HepG2 (cell line): ENCODE results near the gene TOM1L1. TPM values are rescaled to one million over a fixed set of nuclear protein-coding genes. Genes with fewer than 3 reads are reported as not detected.
A peak's percentile ranks its signal among the peaks of the same experiment; 100 is the strongest.

ENCODE experiments used
- AKAP8 ChIP-seq: sonication (generic); formaldehyde crosslinking; IDR thresholded peaks from 2 replicates; pipeline ENCODE4 v1.5.1; 2020; ENCODE audit warnings: mild to moderate bottlenecking, missing genetic modification reagents
- BRD4 ChIP-seq: sonication (generic); formaldehyde crosslinking; IDR thresholded peaks from 2 replicates; pipeline ENCODE4 v1.4.0; 2020; ENCODE audit warnings: missing genetic modification reagents
- CBX2 ChIP-seq, 2 experiments: fragments of 200-600 bp in 1 of 2; sonication (generic); formaldehyde crosslinking in 1 of 2; IDR thresholded peaks; 2 replicates each; pipeline versions ENCODE4 v1.7.0 to v1.8.1; 2018 to 2022; ENCODE audit warnings: low read depth in 2 of 2, low read length in 1 of 2, mild to moderate bottlenecking in 1 of 2, missing genetic modification reagents in 1 of 2
- CEBPG ChIP-seq: IDR thresholded peaks from 2 replicates; pipeline ENCODE4 v1.6.1; 2016
- CHD2 ChIP-seq: IDR thresholded peaks from 2 replicates; pipeline ENCODE4 v1.6.1; 2011; ENCODE audit warnings: low read depth, low read length, improper control_type of control experiment
- DRAP1 ChIP-seq: IDR thresholded peaks from 2 replicates; pipeline ENCODE4 v1.6.1; 2016; ENCODE audit warnings: missing genetic modification reagents, missing compliant biosample characterization
- ELF1 ChIP-seq: sonication (generic); formaldehyde crosslinking; IDR thresholded peaks from 2 replicates; pipeline ENCODE4 v1.4.0; 2020; ENCODE audit warnings: missing genetic modification reagents
- ELF3 ChIP-seq: IDR thresholded peaks from 2 replicates; pipeline ENCODE4 v1.6.1; 2016; ENCODE audit warnings: missing genetic modification reagents, missing compliant biosample characterization
- FIP1L1 ChIP-seq: fragments of 200-400 bp; formaldehyde crosslinking; IDR thresholded peaks from 2 replicates; pipeline ENCODE4 v1.6.1; 2018; ENCODE audit warnings: low read depth, mild to moderate bottlenecking, low read length, moderate library complexity, borderline replicate concordance; ENCODE audit not compliant: insufficient read depth
- HINFP ChIP-seq: sonication (generic); formaldehyde crosslinking; IDR thresholded peaks from 2 replicates; pipeline ENCODE4 v1.4.0; 2020; ENCODE audit warnings: low read depth, mild to moderate bottlenecking, missing genetic modification reagents
- HNRNPUL1 ChIP-seq: fragments of 200-400 bp; formaldehyde crosslinking; IDR thresholded peaks from 2 replicates; pipeline ENCODE4 v1.6.1; 2017; ENCODE audit warnings: low read depth, mild to moderate bottlenecking, low read length, moderate library complexity
- KAT2B ChIP-seq: fragments of 150-350 bp; IDR thresholded peaks from 2 replicates; pipeline ENCODE4 v1.6.1; 2014; ENCODE audit warnings: low read depth, low read length, borderline replicate concordance
- MAX ChIP-seq: IDR thresholded peaks from 2 replicates; pipeline ENCODE4 v1.6.1; 2012; ENCODE audit warnings: inconsistent platforms
- MEIS2 ChIP-seq: sonication (generic); formaldehyde crosslinking; IDR thresholded peaks from 2 replicates; pipeline ENCODE4 v1.9.0; 2021; ENCODE audit warnings: mild to moderate bottlenecking, missing genetic modification reagents
- MXI1 ChIP-seq: IDR thresholded peaks from 3 replicates; pipeline ENCODE4 v1.6.1; 2012; ENCODE audit warnings: low read depth, low read length, inconsistent platforms, borderline replicate concordance
- NBN ChIP-seq: fragments of 450-650 bp; conservative IDR thresholded peaks from 2 replicates; pipeline ENCODE4 v1.6.1; 2017
- NCOR1 ChIP-seq: fragments of 200-600 bp; sonication (generic); IDR thresholded peaks from 2 replicates; pipeline ENCODE4 v1.7.0; 2017; ENCODE audit warnings: antibody characterized with exemption, low read length, borderline replicate concordance
- RORA ChIP-seq: sonication (generic); formaldehyde crosslinking; IDR thresholded peaks from 2 replicates; pipeline ENCODE4 v1.5.0; 2020; ENCODE audit warnings: mild to moderate bottlenecking, missing genetic modification reagents, moderate library complexity
- SCMH1 ChIP-seq: sonication (generic); formaldehyde crosslinking; IDR thresholded peaks from 2 replicates; pipeline ENCODE4 v1.9.0; 2021; ENCODE audit warnings: missing genetic modification reagents, mild to moderate bottlenecking, borderline replicate concordance
- SRSF9 ChIP-seq: fragments of 200-400 bp; formaldehyde crosslinking; IDR thresholded peaks from 2 replicates; pipeline ENCODE4 v1.6.1; 2018; ENCODE audit warnings: borderline replicate concordance, mild to moderate bottlenecking, low read depth, low read length; ENCODE audit not compliant: insufficient read depth, poor library complexity, severe bottlenecking
- STAT6 ChIP-seq: sonication (generic); formaldehyde crosslinking; IDR thresholded peaks from 2 replicates; pipeline ENCODE4 v1.4.0; 2020; ENCODE audit warnings: missing genetic modification reagents, mild to moderate bottlenecking, borderline replicate concordance
- TMF1 ChIP-seq: sonication (generic); formaldehyde crosslinking; IDR thresholded peaks from 2 replicates; pipeline ENCODE4 v1.8.1; 2022; ENCODE audit warnings: low read depth, missing genetic modification reagents
- ZNF234 ChIP-seq: sonication (generic); formaldehyde crosslinking; conservative IDR thresholded peaks from 2 replicates; pipeline ENCODE4 v1.5.1; 2020; ENCODE audit warnings: mild to moderate bottlenecking, missing genetic modification reagents
- ZNF354B ChIP-seq: sonication (generic); formaldehyde crosslinking; IDR thresholded peaks from 2 replicates; pipeline ENCODE4 v1.8.0; 2022; ENCODE audit warnings: mild to moderate bottlenecking, missing genetic modification reagents
- ZNF460 ChIP-seq: sonication (generic); formaldehyde crosslinking; IDR thresholded peaks from 2 replicates; pipeline ENCODE4 v1.5.1; 2020; ENCODE audit warnings: missing genetic modification reagents, mild to moderate bottlenecking, borderline replicate concordance
- ZNF496 ChIP-seq: sonication (generic); formaldehyde crosslinking; IDR thresholded peaks from 2 replicates; pipeline ENCODE4 v1.8.1; 2023; ENCODE audit warnings: mild to moderate bottlenecking, moderate library complexity, missing genetic modification reagents; ENCODE audit not compliant: insufficient replicate concordance
- ZNF792 ChIP-seq: IDR thresholded peaks from 2 replicates; pipeline ENCODE4 v1.6.1; 2016
- polyA plus RNA-seq, 8 experiments: library from polyadenylated mRNA; depleted of rRNA in 3 of 8; stranded (reverse) in 7 of 8; unstranded in 1 of 8; fragments of >200 nt; fragmentation: Illumina TruSeq in 4 of 8; extraction: Trizol in 4 of 8; gene quantifications; 2 replicates each; pipeline versions ENCODE4 v1.2.1 to v1.2.3, GENCODE V29; 2011 to 2016; ENCODE audit warnings: low read depth in 4 of 8, missing spikeins in 1 of 8, mixed read lengths in 1 of 8; ENCODE audit not compliant: insufficient read depth in 1 of 8
- total RNA-seq, 5 experiments: library from RNA; depleted of rRNA; stranded (reverse); fragments of >200 nt; fragmentation: Illumina TruSeq; extraction: Trizol; gene quantifications; 2 replicates each; pipeline ENCODE4 v1.2.3, GENCODE V29; 2016; ENCODE audit warnings: low read depth in 1 of 5

The TOM1L1 gene
- total and polyA plus RNA-seq, 2 of the 13 experiments (the other 11 are each of a cell fraction or from before 2014, with no cell fraction given) = 45.3 to 51.3 TPM

DNA sequence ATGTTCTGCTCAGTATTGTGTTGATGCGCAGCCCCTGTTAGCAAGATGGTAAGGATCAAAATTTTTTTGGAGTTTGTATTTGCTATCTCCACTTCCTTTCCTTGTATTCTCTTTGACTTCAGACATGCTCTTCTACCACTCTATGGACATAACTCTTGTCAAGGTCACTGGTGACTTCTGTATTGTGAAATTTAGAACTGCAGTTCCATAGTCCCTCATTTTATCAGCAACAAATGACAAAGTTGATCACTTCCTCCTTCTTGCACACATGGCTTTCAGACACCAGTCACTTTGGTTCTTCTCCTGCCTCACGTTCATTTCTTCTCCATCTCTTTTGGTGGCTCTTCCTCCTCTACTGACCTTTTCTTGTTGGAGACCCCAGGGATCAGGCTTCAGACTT, 46.7 kb downstream of the TOM1L1 start (continued):
- TF ChIP-seq HINFP = no peak
- 0 out of 2 replicates have a peak, but pooled peaks have one; percentile 53 for TF ChIP-seq NBN
- TF ChIP-seq ZNF460 (CRISPR knock-in tag) = no peak
- peak; percentile 96 for TF ChIP-seq ELF3 (CRISPR knock-in tag)
- no peak for TF ChIP-seq SRSF9
- no peak for TF ChIP-seq SCMH1 (CRISPR knock-in tag)
- no peak for TF ChIP-seq DRAP1 (CRISPR knock-in tag)
- TF ChIP-seq ELF1 = peak; percentile 36
- no peak for TF ChIP-seq ZNF792 (CRISPR knock-in tag)
- TF ChIP-seq RORA (CRISPR knock-in tag) = no peak
- peak; percentile 30; the same call in 1 of the 2 replicates for TF ChIP-seq MAX
- no peak for TF ChIP-seq KAT2B
- no peak for TF ChIP-seq AKAP8 (CRISPR knock-in tag)
- no peak for TF ChIP-seq ZNF354B (CRISPR knock-in tag)
- TF ChIP-seq ZNF234 = no peak
- TF ChIP-seq CBX2 (IDR thresholded peaks at IDR 0.05; ENCODE audit: low read depth, low read length) = no peak
- no peak for TF ChIP-seq CBX2 (CRISPR knock-in tag; IDR thresholded peaks at IDR 0.05; ENCODE audit: low read depth)
- TF ChIP-seq MXI1 = peak; percentile 24; the same call in 1 of the 3 replicates
- TF ChIP-seq ZNF496 (CRISPR knock-in tag) = no peak
- TF ChIP-seq MEIS2 (CRISPR knock-in tag) = no peak
- TF ChIP-seq BRD4 (CRISPR knock-in tag) = no peak
- TF ChIP-seq STAT6 (CRISPR knock-in tag) = no peak
- TF ChIP-seq HNRNPUL1 = no peak
- TF ChIP-seq CHD2 = no peak
- TF ChIP-seq NCOR1 = peak; percentile 36; the same call in 1 of the 2 replicates
- TF ChIP-seq CEBPG (CRISPR knock-in tag) = peak; percentile 80
- no peak for TF ChIP-seq FIP1L1
- TF ChIP-seq TMF1 (CRISPR knock-in tag) = no peak
